Measurements from ENCODE around the gene ZNF500. TPM values are rescaled to one million over a fixed set of nuclear protein-coding genes. Genes with fewer than 3 reads are reported as not detected.
A peak's percentile ranks its signal among the peaks of the same experiment; 100 is the strongest.

The ZNF500 gene
- total RNA-seq, 1 experiment from 2014 or later, result 23.6 TPM

- H3K36me3 Mint-ChIP-seq (ENCODE audit: insufficient read depth, unreplicated experiment), result peaks cover 35% of the 10 kb centered on the region
Measured at GRCh38 chr16:4703906-4704305, 63.1 kb downstream of the ZNF500 start.

GRCh38 chr16:4702466-4702808 is 64.5 kb downstream of the ZNF500 start:
- H3K36me3 Mint-ChIP-seq (ENCODE audit: insufficient read depth, unreplicated experiment), result peaks cover 48% of the 10 kb centered on the region
- H3K4me3 Mint-ChIP-seq (ENCODE audit: low read depth, unreplicated experiment), result no peak overlapping the region
- no peak for DNase-seq
- no peaks in the 10 kb centered on the region for H3K9me3 Mint-ChIP-seq (ENCODE audit: low read depth, unreplicated experiment)
- H3K27me3 Mint-ChIP-seq (ENCODE audit: unreplicated experiment), result no peaks in the 10 kb centered on the region
- TF ChIP-seq CTCF (IDR thresholded peaks at IDR 0.05; ENCODE audit: unreplicated experiment), result no peak
- BruUV-seq (replicated peaks), result no TSS peak
- H3K27ac Mint-ChIP-seq (ENCODE audit: unreplicated experiment), result peak overlapping the region; percentile 42
- CTCF ChIA-PET, result interaction anchor here (1.1 kb wide), 1 partner anchor 9 kb away, joined by 3 read pairs; no protein-coding TSS in a partner anchor
- intact Hi-C loops (cut with micrococcal nuclease; ENCODE audit: unreplicated experiment), result no loop called here
- H3K4me1 Mint-ChIP-seq (ENCODE audit: low read depth, unreplicated experiment), result peaks cover 13% of the 10 kb centered on the region

More at GRCh38 chr16:4703906-4704305, 63.1 kb downstream of the ZNF500 start:
- Mint-ChIP-seq H3K9me3 (ENCODE audit: low read depth, unreplicated experiment) (no peaks in the 10 kb centered on the region), H3K4me1 (ENCODE audit: low read depth, unreplicated experiment) (peaks cover 13% of the 10 kb centered on the region), H3K27me3 (ENCODE audit: unreplicated experiment) (no peaks in the 10 kb centered on the region), H3K4me3 (ENCODE audit: low read depth, unreplicated experiment) (no peak overlapping the region), H3K27ac (ENCODE audit: unreplicated experiment) (no peak overlapping the region)
- intact Hi-C loops (cut with micrococcal nuclease; ENCODE audit: unreplicated experiment), result no loop called here
- DNase-seq, result no peak
- TF ChIP-seq CTCF (IDR thresholded peaks at IDR 0.05; ENCODE audit: unreplicated experiment), result no peak
- CTCF ChIA-PET, result interaction anchor here (0.5 kb wide), 1 partner anchor 226 kb away, joined by 3 read pairs; no protein-coding TSS in a partner anchor
- no TSS peak for BruUV-seq (replicated peaks)

GRCh38 chr16:4701791-4702465 is 65.0 kb downstream of the ZNF500 start:
- no peaks in the 10 kb centered on the region for H3K27me3 Mint-ChIP-seq (ENCODE audit: unreplicated experiment)
- CTCF ChIA-PET, result interaction anchor here (1.1 kb wide), 1 partner anchor 8 kb away, joined by 3 read pairs; no protein-coding TSS in a partner anchor
- DNase-seq, result no peak
- H3K4me1 Mint-ChIP-seq (ENCODE audit: low read depth, unreplicated experiment), result peaks cover 13% of the 10 kb centered on the region
- TF ChIP-seq CTCF (IDR thresholded peaks at IDR 0.05; ENCODE audit: unreplicated experiment), result no peak
- no peaks in the 10 kb centered on the region for H3K9me3 Mint-ChIP-seq (ENCODE audit: low read depth, unreplicated experiment)
- H3K27ac Mint-ChIP-seq (ENCODE audit: unreplicated experiment), result peak overlapping the region; percentile 42
- peaks cover 48% of the 10 kb centered on the region for H3K36me3 Mint-ChIP-seq (ENCODE audit: insufficient read depth, unreplicated experiment)
- H3K4me3 Mint-ChIP-seq (ENCODE audit: low read depth, unreplicated experiment), result no peak overlapping the region
- intact Hi-C loops (cut with micrococcal nuclease; ENCODE audit: unreplicated experiment), result no loop called here
- BruUV-seq (replicated peaks), result no TSS peak

- peaks cover 48% of the 10 kb centered on the region for H3K36me3 Mint-ChIP-seq (ENCODE audit: insufficient read depth, unreplicated experiment)
Measured at GRCh38 chr16:4700997-4701743, 65.8 kb downstream of the ZNF500 start.

More at GRCh38 chr16:4700997-4701743, 65.8 kb downstream of the ZNF500 start:
- intact Hi-C loops (cut with micrococcal nuclease; ENCODE audit: unreplicated experiment), result no loop called here
- DNase-seq, result no peak
- H3K4me3 Mint-ChIP-seq (ENCODE audit: low read depth, unreplicated experiment), result no peak overlapping the region
- H3K4me1 Mint-ChIP-seq (ENCODE audit: low read depth, unreplicated experiment), result peaks cover 13% of the 10 kb centered on the region
- no peaks in the 10 kb centered on the region for H3K27me3 Mint-ChIP-seq (ENCODE audit: unreplicated experiment)
- no peaks in the 10 kb centered on the region for H3K9me3 Mint-ChIP-seq (ENCODE audit: low read depth, unreplicated experiment)
- CTCF ChIA-PET, result interaction anchor here (1.1 kb wide), 1 partner anchor 7 kb away, joined by 3 read pairs; no protein-coding TSS in a partner anchor
- no peak overlapping the region for H3K27ac Mint-ChIP-seq (ENCODE audit: unreplicated experiment)
- TF ChIP-seq CTCF (IDR thresholded peaks at IDR 0.05; ENCODE audit: unreplicated experiment), result no peak
- no TSS peak for BruUV-seq (replicated peaks)
